Cardiac fibroblast (primary cell): ENCODE data around the gene TNFRSF11A.

Experiments
- DNase-seq, 2 donors: peaks; one replicate each; pipeline versions ENCODE4 v3.0.0 to v3.0.0-alpha.2; 2010; ENCODE audit warnings: low read depth in 2 of 2
- H3K4me3 ChIP-seq, 2 donors: replicated peaks in 1 of 2; 1 replicate in 1 of 2; 2 replicates in 1 of 2; pipeline ENCODE4 v1.5.1; 2011; ENCODE audit warnings: low read depth in 2 of 2, low read length in 2 of 2, mild to moderate bottlenecking in 2 of 2, moderate library complexity in 1 of 2
- CTCF ChIP-seq: IDR thresholded peaks from one replicate; pipeline ENCODE4 v1.5.1; 2011; ENCODE audit warnings: low read depth, mild to moderate bottlenecking, low read length, inconsistent platforms

TNFRSF11A gene

GRCh38 chr18:62386091-62386490 lies 61.0 kb downstream of the TNFRSF11A start:
- no peak for DNase-seq
- H3K4me3 ChIP-seq: no peak overlapping the region
- TF ChIP-seq CTCF: no peak

DNA sequence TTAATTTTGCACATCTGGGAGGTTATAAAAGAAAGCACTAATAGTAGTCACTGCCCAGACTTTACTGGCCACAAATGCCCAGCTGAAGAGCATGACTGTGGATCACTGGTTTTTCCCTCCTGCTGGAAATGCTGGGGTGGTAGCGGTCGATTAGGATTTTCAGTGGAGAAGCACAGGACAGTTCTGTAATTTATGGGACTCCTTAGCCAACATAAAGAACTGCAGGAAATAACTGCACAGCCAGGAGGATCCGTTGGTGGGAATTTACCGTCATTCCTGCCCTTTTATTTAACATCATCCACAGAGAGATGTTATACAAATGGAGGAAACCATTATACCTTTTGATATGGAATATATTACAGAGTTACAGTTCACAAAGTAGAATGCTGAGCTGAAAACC lies 61.5 kb downstream of the TNFRSF11A start:
- DNase-seq: no peak
- TF ChIP-seq CTCF: no peak
- H3K4me3 ChIP-seq: no peak overlapping the region

DNA sequence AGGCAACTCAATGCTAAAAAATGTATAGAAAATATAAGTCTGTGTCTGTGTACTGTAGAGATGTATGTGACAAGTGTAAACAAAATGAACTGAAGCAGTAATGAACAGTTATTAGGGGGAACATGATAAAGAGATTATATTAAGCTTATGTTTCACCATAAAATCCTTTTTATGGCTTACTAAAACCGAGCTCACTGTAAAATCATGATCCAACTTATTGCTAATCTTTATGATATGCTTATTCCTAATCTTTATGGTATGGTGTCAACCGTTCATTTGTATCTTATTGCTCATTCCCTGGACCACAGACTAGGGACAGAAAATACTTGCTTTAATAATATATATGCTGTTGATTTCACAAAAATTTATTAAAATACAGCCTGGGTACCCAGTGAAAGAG lies 62.1 kb downstream of the TNFRSF11A start:
- no peak for TF ChIP-seq CTCF
- no peak for DNase-seq
- no peak overlapping the region for H3K4me3 ChIP-seq

- DNase-seq: peak; percentile 6 to 9
- H3K4me3 ChIP-seq: no peak overlapping the region
- no peak for TF ChIP-seq CTCF
Measured at GRCh38 chr18:62388855-62389760, 64.0 kb downstream of the TNFRSF11A start.

- no peak overlapping the region for H3K4me3 ChIP-seq
- TF ChIP-seq CTCF: no peak
- peak; percentile 44 to 58 for DNase-seq
Measured at GRCh38 chr18:62389761-62390481, 64.8 kb downstream of the TNFRSF11A start.

DNA sequence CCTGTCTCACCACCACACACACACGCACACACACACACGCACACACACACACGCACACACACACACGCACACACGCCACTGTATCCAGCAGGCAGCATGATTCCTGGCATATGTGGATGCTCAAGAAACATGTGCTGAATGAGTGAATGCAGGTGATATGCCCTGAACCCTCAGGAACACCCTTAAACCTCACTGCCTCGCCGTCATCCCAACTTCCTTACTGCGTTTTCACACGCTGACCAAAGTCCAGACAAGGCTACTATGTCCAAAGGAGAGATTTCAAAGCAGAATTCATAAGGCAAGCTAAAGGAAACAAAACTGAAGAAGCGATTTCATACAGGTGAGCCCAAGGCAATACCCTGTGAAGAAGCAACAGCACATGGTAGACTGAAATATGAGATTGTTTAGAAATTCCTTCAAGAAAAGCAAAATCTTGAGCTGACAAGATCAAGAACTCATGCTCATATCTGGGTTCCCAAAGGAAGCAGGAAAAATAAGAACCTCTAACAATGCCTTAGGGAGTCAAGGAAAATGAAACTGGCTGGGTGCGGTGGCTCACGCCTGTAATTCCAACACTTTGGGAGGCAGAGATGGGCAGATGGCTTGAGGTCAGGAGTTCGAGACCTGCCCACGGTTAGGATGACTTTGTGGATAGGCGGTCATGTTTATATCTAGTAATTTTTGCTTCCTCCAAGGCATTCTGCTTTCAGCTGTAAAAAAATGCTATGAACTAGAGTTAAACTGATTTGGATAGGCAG lies 69.1 kb downstream of the TNFRSF11A start:
- DNase-seq: no peak

More for the DNA sequence above, 69.1 kb downstream of the TNFRSF11A start:
- no peak overlapping the region for H3K4me3 ChIP-seq
- no peak for TF ChIP-seq CTCF
